ENCODE data around the gene CAMK1.

Gene CAMK1

DNA sequence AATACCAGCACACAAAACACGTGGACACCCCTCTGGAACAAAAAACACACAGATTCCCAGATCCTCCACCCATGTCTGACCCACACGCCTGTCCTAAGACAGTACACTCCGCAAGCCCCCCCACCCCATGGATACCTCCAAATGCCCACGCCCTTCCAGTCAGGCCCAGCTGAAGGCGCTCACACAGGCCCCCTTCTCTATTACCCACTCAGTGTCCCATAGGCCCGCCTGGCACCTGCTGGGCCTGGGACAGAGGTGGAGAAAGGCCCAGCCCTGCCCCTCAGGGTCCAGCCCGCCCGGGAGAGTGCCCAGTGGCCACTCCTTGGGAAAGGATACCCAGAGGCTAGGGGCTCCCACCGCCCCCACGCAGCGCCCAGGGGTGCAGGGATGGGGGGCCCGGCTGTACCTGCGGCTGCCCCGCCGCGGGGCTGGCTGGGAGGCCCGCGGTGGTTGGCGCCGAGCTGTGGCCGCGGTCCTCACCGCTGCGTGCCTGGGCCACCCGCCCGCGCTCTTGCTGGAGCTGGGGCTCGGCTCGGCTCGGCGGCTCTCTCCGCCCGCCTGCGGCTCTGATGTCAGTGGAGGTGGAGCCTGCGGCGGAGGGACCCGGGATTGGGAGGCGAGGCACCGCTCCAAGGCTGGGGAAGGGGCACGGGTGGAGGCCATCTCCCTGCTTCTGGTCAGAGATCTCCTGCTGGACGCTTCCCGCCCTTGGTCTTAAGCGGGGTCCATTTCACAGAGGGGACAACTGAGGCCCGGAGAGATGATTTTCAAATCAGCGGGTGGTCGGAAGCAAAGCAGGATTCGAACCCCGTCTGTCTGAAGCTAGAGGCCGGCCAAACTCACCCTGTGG, at the start of gene CAMK1:
Gene CAMK1, minus strand, starts transcription at position 522 of the 850 bp plus-strand sequence. CDS start 2,198 bp downstream, outside the sequence.
- DNase-seq: peak; percentile 63

DNA sequence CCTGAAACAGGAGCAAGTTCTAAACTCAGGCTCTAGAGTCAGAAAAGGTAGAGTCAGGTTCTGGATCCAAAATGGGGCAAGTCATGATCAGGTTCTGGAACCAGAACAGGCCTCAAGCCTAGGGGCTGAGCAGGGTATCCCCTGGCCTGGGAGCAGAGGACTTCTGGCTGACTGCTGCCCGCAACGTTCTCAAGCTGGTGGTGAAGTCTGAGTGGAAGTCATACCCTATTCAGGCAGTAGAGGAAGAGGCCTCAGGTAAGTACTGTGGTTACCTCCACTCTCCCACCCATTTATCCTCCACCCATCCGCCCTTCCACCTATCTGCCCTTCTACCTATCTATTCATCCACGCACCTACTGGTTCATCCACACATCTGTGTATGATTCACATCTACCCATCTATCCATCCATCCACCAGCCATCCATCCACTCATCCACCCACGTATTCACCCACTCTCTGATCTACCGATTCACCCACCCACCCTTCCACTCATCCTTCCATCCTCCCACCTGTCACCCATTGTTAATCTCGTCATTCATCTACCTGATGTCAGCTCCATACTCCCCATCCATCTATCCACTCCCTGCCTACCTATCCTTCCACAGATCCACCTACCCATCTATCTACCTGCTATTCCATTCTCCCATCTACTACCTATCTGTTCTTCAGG, 49.1 kb upstream of the CAMK1 start:
- DNase-seq: no peak

DNA sequence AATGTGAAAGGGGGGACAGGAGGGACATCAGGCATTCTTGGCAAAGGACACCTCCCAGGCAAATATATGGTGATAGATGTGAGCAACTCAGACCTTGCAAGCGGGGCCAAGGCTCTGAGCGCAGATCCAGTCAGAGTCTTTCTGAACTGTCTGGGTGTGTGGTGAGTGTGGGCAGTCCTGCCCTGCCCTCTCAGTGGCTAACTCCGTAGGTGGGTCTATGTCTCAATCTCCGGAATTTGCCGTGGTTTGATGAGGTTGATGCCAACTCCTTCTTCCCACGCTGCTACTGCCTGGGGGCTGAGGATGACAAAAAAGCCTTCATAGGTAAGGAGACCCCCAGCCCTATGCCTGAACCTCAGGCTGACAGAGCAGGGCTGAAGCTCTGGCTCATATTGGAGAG, 47.7 kb upstream of the CAMK1 start:
- no peak for DNase-seq

DNA sequence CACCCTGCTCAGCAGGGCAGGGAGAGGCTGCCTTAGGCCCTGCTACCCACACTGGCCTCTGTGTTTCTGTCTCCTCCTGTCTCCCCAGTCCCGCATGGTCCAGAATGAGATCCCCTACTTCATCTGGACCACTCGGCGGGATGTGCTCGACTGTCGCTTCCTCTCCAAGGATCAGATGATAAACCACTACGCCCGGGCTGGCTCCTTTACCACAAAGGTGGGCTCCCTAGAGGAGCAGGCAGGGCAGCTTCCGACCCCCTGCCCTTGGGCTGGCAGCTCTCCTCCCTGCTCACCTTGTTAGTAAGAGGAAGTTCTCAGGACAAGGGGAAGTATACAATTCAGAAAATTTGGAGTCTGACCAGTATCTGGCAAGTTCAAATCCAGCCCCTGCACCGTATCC, 46.2 kb upstream of the CAMK1 start:
- DNase-seq: no peak

DNA sequence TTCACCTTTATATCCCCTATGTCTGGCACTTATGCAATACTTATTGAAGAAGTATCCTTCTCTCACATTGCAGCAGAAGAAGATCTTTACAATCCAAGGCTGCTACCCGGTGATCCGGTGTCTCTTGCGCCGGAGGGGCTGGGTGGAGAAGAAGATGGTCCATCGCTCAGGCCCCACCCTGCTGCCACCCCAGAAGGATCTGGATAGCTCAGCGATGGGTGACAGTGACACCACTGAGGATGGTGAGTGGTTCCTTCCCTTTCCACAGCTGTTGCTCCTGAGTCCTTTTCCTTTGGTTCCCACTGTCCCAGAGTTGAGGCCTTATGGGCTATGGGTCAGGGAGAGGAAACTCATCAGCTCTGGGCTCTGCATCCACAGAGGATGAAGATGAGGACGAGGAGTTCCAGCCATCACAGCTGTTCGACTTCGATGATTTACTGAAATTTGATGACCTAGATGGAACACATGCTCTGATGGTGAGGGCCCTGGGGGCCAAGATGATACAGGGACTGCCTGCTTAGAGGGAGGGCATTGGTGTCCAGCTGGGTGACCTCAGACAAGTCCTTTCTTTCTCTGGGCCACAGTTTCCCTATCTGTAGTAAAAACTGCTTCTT, 43.2 kb upstream of the CAMK1 start:
- DNase-seq: no peak

DNA sequence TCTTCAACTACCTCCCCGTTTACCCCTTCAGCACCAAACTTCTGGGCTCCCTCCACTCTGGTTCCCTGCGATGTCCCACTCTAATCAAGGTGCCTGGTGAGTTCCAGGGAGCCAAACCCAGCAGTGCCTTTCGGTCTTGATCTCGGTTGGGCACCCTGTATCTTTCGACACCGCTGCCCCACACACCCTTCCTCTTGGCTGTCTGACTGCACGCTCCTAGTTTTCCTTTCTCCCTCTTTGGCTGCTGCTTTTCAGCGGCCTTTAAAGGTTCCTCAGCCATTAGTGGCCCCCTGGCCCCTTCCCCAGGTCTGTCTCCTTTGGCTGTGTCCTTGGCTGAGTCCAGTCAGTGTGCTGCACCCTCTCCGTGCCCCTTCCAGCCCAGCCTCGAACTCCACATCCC, 41.1 kb upstream of the CAMK1 start:
- DNase-seq: no peak

DNA sequence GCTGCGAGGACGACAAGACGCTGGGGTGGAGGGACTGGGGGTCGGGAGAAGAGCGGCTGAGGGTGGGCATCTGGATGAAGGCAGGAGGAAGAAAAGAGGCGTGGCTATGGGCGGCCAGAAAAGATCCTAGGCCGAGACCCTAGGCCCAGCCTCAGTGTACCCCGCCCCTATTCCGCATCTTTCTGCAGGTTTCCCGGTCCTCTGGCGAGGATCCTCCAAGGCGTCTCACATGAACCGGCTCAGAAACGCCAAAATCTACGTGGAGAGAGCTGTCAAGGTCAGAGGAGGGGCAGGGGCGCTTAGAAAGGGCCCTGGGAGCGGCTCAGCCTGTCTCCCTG, 40.7 kb upstream of the CAMK1 start:
- no peak for DNase-seq

DNA sequence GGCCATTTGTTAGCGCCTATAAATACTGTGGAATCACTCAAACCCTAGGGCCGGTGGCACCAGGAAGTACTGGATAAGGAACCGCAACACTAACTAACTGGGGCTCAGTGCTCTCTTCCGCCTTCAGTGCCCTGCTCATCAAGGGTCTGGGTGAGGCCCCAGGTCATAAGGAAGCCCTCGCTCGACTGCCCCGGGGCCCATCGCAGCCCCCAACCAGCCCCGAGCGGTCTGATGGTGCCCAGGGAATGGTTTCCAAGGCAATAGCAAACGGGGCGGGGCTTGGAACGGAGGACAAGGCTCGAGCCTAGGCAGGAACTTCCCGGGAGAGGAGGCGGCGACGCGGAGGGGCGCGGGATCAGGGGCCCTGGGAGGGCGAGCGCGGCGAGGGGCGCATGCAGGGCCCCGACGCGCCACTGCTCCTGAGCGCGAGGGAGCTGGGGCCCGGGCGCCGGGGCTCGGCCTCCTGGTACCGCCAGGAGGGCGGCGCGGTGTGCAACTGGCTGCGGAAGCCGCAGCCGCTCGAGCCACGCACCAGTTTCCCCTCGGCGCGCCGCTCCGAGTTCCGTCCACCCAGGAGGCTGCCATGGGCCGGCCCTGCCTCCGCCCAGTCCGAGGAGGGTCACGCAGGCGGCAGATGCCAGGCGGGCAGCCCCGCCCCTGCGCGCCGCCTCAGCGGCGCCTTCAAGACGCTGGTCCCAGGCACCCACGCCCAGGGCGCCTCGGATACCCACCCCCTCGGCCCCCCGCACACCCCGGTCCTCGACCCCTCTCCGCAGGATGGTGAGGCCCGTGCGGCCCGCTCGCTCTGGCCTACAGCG, 40.1 kb upstream of the CAMK1 start, which contains the start of gene TTLL3:
Gene TTLL3, plus strand, starts transcription at position 648 of the 818 bp plus-strand sequence. CDS start 400 bp downstream, outside the sequence.
- peak; percentile 47 for DNase-seq

DNA sequence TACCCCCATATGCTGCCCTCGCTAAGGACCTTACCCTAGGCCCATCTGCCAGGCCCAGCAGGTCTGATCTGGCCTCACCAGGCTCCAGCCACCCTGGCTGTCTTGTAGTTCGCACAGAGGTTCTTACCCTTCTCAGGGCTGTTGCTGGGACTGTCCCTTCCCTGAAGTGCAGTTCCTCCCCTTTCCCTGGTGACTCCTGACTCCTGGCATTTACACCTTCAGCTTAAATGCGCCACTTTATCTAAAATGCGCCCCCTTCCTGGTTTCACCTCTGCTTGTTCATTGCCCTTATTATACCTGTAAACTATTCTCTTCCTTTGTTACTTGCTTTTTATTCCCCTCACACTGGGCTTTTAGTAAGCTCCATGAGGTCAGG, 39.5 kb upstream of the CAMK1 start:
- DNase-seq: no peak

DNA sequence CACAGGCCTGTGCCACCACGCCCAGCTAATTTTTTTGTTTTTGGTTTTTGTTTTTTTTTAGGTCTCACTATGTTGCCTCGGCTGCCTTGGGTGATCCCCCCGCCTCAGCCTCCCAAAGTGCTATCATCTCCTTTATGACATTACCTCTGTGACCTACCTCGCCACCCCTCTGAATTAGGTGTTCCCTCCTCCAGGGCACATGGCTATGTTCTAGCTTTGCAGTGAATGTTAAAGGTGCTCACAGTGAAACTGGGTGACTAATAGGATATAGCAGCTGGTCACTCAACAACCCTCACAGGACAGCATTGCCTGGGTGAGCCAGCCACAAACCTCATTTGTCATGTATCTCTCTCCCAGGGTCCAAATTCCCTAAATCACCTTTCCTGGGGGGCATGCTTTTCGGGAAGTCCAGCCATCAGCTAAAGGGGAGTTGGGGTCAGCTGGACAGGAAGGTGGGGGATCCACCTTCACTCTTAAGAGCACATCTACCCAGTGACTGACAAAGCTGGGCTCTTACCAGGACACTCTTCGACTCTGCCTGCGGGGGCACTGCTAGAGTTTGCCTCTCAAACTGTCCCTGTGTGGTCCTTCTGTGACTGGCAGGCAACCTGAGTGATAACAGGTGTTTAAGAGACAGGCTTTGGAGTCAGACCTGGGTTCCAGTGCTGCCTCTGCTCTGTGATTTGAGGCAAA, 38.7 kb upstream of the CAMK1 start:
- DNase-seq: peak; percentile 33

DNA sequence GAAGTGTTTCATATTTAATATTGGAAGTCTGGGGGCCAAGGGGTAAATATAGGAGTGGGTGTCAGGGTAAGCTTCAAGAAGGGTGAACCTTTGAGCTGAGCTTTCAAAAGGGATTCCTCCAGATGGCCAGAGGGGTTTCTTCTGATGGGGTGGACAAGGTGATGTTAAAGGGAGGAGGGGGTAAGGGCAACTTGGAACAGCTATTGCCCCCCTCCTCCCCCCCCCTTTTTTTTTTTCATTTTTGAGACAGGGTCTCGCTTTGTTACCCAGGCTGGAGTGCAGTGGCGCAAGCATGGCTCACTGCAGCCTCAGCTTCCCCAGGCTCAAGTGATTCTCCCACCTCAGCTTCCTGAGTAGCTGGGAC, 38.2 kb upstream of the CAMK1 start:
- no peak for DNase-seq

DNA sequence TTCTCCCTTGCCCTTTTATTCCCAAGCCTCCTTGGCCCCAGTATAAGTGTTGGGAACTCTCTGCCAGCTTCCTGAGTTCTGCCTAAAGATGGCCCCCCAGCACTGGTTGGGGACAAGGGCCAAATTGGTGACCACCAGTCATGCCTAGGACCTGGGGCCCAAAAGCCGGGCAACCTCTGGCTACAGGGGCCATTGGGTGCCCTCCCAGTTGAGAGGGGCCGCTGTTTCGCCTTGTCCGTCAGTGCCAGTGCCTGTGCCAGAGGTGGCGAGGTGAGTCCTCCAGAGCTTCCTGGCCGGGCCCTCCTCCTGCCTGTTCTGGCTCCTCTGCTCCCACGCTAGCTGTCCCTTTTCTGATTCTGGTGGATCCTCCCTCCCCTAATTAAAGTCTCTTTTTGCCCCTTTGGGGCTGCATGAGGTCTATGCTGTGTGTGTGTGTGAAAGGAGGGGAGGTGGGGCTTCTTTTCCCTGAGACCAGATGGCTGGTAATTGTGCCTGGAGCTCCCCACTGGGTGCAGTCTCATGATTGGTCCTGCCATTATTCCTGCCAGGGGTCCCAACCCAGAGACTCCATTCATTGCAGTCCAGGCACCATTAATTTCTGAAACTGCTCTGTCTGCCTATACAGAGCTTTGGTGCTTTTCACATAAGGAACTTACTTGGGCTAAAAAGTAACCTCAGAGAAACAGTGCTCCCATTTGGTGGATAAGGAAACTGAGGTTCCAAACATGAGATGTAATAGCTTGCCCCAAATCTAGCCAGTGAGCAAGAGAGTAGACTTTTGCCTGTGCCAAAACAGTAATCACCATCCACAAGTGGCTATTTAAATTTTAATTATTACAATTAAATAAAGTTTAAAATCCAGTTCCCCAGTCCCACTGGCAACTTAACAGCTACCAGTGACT, 37.2 kb upstream of the CAMK1 start:
- DNase-seq: no peak

DNA sequence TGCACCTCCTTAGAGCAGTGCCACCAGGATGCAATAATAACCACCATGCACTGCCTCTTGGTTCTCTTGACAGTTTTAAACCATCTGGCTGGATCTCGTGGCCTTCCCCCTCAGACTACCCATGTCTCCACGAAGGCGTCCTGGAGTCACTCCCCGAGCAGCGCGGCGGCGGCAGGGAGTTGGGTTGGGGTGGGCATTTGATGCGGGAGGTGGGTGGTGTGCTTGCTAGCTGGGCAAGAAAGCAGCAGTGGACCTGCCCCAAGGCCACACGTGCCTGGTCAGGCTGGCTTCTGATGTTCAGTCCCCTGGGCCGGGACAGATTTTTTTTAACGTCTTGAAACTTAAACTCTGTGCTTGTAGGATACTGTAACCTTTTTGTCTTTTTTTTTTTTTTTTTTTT, 36.4 kb upstream of the CAMK1 start:
- no peak for DNase-seq

DNA sequence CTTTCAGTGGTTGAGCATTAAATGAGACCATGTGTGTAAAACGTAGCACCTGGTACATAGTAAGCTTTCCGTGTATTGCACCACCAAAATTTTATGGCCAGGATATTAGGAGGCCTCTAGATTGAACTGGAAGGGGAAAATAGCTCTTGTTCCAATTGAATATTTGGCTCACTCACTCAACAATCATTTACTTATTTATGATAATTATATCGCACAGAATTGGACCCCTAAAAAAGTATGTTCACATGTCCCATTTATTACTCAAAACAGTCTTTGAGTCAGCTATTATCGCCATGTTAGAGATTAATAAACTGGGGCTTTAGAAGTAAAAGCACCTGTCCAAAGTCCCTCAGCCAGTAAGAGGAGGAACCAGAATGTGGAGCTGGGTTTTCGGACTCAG, 35.2 kb upstream of the CAMK1 start:
- DNase-seq: no peak

DNA sequence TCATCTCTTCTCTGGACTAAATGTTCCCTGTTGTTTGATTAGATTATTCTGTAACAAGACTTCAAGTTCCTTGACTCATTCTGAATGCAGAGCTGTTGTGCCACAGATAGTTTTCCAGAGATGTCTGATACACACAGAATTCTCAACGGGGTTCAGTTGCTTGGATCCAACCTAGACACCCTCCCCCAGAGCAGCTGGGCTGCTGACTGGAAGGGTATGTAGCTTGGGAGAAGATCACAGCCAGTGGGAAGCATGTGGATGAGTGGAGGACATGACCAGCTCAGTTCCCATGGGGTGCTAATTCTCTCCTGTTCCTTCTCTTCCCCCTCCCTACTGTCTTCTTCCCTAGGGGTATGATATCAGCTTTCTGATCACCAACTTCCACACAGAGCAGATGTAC, 33.7 kb upstream of the CAMK1 start:
- no peak for DNase-seq

DNA sequence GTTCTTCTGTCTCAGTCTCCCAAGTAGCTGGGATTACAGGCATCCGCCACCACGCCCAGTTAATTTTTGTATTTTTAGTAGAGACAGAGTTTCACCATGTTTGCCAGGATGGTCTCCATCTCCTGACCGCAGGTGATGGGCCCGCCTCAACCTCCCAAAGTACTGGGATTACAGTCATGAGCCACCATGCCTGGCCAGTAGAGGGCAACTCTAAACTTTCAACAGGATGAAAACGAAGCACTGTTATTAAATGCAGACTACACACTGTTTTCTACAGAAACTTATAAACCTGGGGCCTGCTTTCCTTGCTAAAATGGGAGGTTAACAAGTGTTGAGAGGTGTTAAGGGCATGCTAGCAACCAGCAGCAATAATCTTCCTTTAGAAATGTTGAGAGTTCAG, 30.8 kb upstream of the CAMK1 start:
- DNase-seq: no peak

DNA sequence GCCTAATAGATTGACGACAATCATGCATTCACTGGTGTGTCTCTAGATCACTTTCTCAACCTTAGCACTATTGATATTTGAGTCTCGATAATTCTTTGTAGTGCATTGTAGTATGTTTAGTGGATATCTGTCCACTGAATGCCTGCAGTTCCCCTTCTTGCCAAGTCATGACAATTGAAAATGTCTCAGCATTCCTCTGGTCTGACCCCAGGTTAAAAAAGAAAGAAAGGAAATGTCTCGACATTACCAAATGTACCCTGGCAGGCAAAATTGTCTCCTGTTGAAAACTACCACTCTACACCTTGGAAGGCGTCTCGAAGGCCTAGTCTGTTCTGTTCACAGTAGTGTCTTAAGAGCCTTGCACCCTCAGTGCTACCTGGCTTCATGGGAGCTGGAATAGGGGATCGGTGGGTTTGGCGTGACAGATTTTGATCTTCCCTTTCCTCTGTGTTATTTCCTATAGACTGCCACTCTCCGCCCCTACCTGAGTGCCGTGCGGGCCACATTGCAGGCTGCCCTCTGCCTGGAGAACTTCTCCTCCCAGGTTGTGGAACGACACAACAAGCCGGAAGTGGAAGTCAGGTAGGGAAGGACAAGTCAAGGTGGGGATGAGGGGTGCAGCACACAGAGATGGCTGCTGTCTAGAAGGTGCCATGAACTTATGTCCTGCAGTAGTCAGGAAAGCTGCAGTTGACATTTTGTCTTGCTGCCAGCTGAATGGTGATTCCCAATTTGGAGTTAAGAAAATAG, 27.6 kb upstream of the CAMK1 start:
- DNase-seq: no peak

DNA sequence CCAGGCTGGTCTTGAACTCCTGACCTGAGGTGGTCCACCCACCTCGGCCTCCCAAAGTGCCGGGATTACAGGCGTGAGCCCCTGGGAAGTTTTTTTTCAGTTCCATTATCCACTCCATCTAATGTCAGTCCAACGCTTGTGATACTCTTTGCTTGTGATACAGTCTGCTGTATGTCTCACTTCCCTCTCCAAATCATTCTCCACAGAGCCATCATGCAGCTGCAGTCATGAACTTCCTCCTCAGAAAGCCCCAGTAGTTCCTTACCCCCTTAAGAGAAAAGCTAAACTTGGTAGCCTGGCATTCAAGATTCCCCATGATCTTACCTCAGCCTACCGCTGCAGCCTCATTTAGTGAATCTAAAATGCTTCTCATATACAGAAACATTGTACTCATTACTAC, 25.5 kb upstream of the CAMK1 start:
- DNase-seq: no peak

DNA sequence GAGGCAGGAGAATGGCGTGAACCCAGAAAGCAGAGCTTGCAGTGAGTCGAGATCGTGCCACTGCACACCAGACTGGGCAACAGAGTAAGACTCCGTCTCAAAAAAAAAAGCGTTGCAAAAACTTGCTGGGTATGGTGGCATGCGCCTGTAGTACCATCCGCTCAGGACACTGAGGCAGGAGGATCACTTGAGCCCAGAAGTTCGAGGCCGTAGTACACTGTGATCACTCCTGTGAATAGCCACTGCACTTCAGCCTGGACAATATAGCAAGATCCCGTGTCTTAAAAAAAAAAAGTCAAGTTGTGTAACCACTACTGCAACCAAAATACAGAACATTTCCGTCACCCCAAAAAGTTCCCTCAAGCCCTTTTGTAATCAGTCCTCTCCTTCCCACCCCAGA, 24.7 kb upstream of the CAMK1 start:
- no peak for DNase-seq

DNA sequence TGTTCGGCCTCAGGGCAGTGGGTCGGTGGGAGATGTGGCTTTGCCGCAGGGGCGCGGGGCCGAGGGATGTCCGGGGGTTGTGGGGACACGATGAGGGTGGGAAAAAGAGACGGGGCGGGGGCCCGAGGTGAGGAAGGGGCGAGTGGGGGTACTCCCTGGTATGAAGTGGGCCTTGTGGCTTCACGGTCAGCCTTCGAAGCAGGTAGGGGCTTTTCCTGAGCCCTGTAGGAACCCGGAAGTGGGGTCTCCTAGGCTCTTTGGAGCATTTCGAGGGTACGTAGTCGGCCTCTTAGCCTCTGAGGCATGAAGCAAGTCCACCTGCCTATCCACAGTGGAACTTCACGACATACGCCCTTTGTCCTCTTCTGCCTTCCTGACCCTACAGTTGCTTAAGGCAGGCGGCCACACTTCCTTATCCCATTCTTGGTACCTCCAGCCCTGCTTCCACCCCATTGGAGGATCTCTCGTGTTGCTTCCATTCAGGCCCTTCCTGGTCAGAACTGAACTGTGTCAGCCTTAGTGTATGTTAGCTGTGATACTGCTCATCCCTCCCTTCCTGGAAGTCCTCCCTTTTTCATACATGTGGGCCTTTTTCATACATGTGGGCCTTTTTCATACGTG, 23.5 kb upstream of the CAMK1 start:
- no peak for DNase-seq
